Stimulated activated CD4-positive, alpha-beta T cell treated with anti-CD3 and anti-CD28 coated beads, Interleukin-15, amount 100 ng/mL, for 1 hour (primary cell): ENCODE data around the gene TOP1.

ENCODE experiments used
- DNase-seq, 2 donors: peaks; one replicate each; pipeline ENCODE4 v3.0.0-alpha.2; 2020; ENCODE audit warnings: low read depth in 1 of 2, low spot score in 1 of 2

The TOP1 gene

DNA sequence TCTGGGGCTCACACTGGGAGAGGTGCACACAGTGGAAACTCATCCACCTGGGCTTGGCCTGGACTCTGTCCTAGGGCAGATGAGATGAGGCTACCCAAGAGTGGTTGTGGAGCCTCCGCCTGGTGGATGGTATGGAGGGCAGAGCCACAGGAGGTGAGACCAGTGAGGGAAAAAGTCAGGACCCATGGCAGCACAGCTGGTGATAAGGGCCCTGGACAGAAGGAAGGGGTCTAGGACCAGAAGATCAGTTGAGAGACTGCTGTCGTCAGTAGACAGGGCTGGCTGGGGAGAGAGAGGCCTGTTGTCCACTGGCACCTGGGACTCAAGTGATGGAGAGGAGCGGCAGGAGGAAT, 138.5 kb downstream of the TOP1 start:
- no peak for DNase-seq

DNA sequence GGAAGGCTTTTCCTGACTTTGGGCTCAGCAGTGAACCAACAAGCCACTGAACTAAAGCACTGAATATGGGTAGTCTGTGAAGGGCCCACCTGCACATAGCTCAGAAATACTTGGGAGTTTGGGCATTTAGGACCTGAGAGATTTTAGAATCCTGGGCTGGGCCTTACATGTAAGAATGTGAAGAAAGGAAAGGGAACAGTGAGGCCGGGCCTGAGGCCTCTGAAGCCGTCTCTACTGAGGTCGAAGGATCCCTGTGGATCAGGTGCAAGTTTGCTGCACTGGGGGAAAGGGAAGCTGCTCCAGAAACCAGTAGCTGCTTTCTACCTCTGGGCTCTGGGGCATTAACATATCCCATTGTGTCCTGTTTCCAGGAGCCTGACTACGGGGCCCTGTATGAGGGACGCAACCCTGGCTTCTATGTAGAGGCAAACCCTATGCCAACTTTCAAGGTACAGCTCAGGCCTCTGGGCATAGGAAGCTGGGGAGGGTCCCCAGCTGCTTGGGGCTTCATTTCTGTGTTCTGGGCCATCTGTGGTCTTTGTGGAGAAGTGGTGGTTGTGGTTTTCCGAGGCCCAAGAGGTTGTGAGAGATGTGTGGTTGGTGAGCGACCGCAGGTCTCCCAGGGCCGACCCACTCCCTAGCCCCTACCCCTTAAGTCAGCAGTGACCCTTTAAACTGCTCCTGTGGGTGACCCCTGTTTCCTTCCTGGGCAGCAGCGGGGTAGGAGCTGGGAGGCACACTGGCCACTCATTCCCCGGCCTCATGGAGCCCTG, 139.0 kb downstream of the TOP1 start:
- no peak for DNase-seq

DNA sequence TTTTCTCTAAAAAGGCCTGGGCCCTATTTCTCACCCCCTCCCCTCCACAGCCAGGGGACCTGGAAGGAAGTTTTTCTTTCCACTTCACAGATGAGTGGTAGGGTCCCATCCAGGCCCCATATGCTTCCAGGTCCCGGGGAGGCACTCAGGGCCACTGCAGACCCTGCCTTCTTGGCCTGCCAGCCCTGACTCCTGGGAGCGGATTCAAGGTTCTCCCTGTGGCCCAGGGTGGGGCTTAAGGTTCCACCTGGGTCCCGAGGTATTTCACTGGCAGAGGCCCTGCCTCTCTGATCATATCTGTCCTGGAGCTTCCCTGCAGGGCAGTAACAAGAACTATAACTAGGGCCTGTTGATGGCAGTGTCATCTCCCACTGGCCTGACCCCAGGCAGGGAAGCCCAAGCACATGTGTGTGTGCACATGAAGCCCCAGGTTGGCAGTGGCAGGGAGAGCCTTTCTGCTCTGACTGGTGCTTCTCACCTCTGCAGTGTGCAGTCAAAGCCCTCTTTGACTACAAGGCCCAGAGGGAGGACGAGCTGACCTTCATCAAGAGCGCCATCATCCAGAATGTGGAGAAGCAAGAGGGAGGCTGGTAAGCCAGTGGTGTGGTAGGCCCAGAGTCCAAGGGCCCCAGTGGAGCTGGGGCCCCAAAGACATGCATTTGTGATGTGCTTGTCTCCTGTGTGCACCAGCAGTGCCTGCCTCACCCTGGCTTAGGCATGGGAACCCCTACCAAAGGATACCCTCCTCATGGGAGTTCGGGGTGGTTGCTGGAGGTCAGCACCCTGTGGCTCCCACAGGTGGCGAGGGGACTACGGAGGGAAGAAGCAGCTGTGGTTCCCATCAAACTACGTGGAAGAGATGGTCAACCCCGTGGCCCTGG, 139.9 kb downstream of the TOP1 start:
- DNase-seq = no peak

DNA sequence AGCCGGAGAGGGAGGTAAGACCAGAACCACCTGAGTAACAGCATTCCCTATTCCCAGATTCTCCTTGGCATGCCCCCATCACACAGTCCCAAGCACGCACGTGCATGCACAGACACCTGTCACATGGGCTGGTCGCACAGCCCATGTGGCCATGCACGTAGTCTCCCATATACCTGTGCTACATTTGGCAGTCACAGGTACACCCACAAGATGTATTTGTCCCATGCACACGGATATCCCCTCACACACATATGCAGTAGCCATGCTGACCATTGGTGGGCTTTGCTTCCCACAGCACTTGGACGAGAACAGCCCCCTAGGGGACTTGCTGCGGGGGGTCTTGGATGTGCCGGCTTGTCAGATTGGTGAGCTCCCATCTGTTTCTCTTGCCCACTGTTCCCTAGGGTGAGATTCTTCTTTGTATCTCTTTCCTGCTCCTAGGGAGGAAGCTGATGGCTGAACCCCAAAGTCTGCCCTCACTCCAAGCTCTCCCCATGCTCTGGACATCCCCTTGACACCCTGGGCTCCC, 140.6 kb downstream of the TOP1 start:
- no peak for DNase-seq

DNA sequence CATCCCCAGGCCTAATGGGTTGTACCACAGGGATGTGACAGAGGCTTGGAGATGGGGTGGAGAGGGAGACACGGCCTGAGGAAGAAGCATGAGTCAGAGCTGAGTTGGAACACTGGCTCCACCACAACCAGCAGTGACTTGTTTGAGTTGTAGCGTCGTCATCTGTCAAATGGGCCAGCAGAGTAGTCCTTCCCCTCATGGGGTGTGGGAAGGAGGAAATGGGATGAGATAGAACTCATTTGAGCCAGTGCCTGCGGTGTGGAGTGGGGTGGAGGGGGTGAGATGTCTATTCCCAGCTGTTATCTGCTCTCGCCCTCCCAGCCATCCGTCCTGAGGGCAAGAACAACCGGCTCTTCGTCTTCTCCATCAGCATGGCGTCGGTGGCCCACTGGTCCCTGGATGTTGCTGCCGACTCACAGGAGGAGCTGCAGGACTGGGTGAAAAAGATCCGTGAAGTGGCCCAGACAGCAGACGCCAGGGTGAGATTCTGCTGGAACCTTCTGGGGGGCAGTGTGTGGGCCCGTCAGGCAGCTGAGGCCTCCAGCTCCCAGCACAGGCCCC, 141.2 kb downstream of the TOP1 start:
- no peak for DNase-seq

DNA sequence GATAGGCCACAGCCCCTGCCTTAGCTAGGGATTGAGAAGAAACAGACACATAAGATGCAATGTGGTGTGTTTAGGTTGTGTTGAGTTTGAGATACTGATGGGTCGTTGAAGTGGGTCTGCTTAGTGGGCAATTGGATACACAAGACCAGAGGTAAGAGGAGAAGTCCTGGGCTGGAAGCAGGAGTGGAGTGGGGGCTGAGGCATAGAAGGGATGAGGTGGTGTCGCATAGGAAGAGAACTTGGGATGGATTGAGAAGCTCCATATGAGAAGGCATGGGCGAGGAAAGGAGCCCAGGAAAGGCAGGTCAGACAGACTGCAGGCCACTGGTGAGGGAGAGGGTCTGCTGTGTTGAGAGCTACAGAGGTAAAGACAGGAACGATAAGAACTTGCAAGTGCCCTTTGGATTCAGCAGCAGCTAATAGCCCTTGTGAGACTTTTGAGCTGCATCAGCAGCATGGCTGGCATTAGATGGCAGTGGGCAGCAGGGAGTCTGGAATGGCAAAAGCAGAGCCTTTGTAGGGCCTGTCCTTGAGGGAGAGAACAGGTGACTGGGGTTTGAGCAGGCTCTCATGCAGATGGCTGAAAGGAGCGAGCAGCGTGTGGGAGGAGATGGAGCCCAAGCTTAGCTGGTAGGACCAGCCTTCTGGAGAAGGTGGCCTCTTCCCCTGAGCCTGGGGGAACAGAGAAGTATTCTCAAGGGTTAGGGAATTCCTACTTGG, 141.9 kb downstream of the TOP1 start:
- DNase-seq = no peak

DNA sequence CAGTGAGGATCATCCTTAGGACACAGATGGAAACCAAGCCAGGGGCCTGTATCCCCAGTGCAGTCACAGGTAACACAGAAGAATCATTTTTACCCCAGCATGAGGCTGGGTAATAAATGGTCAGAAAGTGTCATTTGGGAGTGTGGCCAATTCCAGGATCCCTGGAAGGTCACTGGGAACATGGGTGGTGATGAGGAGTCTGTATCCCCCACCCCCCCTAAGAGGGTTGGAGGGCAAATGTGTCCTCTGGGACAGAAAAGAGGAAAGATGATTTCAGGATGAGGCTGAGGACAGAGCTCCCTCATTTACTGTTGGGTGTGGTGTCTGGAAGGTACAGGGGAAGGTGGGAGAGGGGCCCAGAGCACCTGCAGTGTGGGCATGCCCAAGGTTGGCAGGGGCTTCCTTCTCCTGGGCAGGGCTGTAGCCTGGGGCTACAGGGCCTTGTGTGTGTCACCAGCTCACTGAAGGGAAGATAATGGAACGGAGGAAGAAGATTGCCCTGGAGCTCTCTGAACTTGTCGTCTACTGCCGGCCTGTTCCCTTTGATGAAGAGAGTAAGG, 143.2 kb downstream of the TOP1 start:
- DNase-seq = no peak

DNA sequence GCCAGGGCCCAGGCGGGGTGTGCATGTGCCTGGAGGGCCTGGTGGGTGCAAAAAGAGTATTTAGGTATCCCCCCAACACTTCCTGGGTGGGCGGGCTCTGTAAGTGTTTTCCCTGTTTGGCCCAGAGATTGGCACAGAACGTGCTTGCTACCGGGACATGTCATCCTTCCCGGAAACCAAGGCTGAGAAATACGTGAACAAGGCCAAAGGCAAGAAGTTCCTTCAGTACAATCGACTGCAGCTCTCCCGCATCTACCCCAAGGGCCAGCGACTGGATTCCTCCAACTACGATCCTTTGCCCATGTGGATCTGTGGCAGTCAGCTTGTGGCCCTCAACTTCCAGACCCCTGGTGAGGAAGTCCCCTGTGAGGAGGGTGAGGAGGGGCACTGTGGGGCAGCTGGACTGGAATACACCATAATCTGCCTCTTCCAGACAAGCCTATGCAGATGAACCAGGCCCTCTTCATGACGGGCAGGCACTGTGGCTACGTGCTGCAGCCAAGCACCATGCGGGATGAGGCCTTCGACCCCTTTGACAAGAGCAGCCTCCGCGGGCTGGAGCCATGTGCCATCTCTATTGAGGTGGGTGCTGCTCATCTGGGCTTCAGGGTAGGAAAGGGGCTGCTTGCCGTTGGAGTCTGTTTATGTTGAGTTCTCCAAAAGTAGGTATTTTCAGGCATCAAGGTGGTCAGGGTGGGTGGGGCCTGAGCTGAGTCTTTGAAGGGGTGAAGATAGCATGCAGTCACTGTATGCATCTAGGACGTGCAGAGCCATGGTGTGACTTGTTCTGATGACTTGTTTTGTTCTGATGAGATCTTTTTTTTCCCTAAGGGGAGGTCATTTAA, 143.9 kb downstream of the TOP1 start:
- DNase-seq = no peak

DNA sequence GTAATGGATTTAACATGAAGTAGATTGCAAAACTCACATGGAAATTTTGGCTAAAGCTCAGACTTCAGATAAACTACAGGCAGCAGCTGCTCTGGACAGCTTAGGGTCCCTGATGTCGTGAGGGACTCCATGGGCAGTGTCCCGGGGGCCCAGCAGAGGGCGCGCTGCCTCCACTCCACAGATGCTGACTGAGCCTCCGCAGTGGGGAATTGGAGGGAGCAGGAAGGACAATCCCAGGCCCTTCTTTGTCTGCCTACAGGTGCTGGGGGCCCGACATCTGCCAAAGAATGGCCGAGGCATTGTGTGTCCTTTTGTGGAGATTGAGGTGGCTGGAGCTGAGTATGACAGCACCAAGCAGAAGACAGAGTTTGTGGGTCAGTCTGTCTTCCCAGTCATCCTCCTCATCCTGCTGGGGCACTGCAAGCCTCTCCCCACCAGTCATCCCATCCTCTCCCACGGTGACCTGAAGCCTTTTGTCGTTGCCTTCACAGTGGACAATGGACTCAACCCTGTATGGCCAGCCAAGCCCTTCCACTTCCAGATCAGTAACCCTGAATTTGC, 144.6 kb downstream of the TOP1 start:
- DNase-seq = peak; percentile 31 to 58

DNA sequence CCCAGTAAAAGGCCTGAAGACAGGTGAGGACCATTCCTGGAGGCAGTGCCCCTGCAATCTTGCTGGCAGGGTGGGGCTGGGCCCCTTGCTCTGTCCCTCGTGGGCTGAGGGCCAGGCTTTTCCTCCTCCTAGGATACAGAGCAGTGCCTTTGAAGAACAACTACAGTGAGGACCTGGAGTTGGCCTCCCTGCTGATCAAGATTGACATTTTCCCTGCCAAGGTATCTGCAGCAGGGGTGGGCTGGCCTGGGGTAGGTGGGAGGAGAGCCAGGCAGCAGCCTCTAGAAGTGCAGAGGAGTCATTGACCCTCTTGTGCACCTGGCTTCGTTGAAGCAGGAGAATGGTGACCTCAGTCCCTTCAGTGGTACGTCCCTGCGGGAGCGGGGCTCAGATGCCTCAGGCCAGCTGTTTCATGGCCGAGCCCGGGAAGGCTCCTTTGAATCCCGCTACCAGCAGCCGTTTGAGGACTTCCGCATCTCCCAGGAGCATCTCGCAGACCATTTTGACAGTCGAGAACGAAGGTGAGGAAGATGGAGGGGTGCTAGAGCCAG, 145.2 kb downstream of the TOP1 start:
- no peak for DNase-seq
